Posterior cingulate gyrus (tissue), 11 donors: Measurements from ENCODE around the gene OPRL1.

Experiments used
- DNase-seq, 10 donors: peaks; one replicate each; pipeline versions ENCODE4 v3.0.0 to v3.0.0-alpha.2; 2020 to 2021; ENCODE audit warnings: mixed read lengths in 3 of 10
- intact Hi-C: fragments of 100-400 bp; cut with DNase I; formaldehyde crosslinking; loops from one replicate; pipeline ENCODE4 v1.15.1; 2023

Gene OPRL1

DNA sequence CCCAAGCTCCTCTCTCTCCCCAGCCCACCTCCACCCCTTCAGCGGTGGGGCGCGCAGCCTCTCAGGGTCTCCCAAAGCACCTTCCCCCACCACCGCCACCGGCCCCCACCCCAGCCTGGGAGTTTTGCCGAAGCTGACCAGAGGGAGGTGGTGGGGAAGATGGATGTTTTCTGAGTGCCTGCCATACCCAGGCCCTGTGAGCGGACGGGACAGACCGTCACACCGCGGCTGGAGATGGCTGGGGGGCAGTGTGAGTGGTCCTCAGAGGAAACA is 38.2 kb upstream of the OPRL1 start:
- intact Hi-C loops: no loop called here
- DNase-seq: no peak

DNA sequence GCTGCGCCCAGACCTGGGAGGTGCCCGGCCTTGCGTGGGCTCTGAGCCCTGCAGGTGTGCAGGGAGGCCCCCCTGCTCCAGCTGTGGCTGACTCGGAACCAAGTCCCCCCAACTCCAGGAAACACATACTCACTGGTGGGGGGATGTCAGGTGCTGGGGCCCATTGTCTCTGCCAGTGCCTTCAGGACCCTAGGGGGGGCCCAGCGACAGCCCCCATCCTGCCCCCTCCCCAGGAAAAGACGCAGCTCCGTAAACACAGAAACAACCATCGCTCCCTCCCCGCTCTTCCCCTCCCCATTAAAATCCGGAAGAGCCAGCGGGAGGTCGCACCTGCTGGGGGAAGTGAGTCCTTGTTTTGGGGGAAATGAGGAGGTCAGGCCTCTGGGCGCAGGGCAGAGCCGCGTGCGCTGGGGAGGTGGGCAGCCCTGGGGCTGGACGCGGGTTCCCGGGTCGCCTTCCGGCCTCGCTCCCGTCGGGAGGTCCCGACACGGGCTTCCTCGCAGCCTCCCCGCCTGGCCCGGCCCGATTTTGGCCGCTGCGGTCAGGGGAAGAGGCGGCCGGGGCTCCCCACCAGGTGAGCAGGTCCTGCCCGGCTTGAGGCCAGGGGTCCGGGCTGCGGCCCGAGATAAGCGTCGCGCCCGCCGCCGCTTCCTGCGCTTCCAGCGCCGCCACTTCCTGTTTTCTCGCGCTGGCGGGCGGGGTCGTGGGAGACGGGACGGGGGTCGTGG is 37.7 kb upstream of the OPRL1 start:
- intact Hi-C loops: no loop called here
- no peak for DNase-seq

DNA sequence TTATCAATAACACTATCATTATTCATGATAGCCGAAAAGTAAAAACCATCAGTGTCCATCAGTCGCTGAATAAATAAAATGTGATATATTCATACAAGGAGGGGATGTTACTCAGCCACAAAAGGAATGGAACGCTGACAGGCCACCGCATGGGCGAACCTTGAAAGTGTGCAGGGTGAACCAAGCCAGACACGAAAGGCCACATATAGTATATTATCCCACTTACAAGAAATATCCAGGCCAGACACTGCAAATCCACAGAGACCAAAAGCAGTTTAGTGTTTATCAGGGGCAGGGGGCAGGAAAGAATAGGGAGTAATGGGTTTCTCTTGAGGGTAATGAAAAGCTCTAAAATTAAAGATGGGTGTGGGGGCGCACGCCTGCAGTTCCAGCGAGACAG is 36.1 kb upstream of the OPRL1 start:
- no peak for DNase-seq
- intact Hi-C loops: no loop called here

DNA sequence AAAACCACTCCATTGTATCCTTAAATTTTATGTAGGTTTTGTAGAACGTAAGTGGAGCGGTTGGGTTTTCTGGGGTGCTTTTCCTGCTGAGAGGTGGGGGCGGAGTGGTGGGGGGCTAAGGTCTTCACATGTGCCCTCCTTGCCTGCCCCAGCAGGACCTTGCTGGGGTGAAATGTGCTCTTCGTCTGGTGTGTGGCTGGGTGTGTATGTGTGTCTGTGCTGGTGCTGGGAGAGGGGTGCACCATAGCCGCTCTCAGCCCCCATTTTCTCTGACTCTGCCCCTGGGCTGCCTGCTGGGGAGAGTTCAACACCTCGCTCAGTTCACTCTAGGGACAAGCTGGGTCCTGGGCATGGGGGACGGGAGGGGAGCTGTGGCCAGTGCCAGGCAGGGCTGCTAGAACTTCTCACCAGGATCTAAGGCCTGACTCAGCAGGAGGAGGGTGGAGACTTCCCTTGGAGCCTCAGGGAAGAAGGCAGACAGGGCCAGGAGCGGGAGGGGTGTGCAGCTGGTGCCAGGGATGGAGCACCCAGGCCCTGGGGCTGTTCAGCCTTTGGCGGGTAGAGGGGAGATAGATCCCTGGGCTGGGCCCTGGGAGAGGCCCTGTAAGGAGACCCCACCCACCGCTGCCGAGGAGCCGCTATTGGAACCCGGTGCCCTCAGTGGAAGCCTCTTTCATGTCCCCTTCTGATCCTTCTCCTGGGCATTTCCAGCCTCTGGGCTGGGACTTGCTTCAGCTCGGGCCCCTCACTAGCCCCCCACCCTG is 35.2 kb upstream of the OPRL1 start:
- intact Hi-C loops: no loop called here
- DNase-seq: no peak

GRCh38 chr20:64045346-64046011 is 34.4 kb upstream of the OPRL1 start:
- DNase-seq: no peak
- intact Hi-C loops: no loop called here

DNA sequence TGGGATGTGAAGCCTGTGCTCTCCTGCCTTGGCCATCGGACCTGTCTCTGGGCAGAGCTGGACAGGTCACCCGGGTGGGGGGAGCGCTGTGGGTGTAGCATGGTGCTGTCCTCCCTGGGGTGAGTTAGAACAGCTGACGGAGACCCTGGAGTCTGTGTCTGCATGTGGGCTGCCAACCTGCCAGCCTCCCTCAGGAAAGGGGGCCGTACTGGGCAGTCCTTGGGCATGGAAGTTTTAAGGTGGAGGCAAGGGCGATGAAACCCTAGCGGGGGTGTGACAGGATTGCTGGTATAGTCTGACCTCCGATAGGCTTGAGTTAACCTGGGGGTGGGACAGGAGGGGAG is 32.9 kb upstream of the OPRL1 start:
- intact Hi-C loops: no loop called here

GRCh38 chr20:64047968-64048401 is 31.9 kb upstream of the OPRL1 start:
- intact Hi-C loops: no loop called here
- no peak for DNase-seq

More for the DNA sequence above, 32.9 kb upstream of the OPRL1 start:
- no peak for DNase-seq

DNA sequence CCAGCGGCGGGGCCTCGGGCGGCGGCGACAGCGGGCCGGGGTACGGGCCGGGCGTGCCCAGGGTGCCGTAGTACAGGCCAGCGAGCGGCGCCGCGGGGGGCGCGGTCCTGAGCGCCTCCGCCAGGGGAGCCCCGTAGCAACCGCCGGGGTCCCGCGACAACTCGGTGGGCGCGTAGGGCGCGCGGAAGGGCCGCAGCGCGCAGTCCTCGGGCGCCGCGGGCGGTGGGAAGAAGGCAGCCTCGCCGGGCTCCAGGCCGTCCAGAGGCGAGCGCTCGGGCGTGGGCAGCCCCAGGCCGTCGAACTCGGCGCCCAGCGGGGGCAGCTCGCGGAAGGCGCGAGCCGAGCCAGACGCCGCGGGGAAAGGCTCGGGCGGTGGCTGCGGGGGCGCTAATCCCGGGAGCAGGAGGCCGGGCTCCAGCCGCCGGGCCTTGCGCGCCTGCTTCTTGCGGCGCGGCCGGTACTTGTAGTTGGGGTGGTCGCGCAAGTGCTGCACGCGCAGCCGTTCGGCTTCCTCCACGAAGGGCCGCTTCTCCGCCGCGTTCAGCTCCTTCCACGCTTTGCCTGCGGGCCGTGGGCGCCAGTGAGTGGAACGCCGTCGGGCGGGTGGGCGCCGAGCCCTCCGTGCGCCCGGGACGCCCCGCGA is 31.4 kb upstream of the OPRL1 start:
- no peak for DNase-seq
- intact Hi-C loops: no loop called here

DNA sequence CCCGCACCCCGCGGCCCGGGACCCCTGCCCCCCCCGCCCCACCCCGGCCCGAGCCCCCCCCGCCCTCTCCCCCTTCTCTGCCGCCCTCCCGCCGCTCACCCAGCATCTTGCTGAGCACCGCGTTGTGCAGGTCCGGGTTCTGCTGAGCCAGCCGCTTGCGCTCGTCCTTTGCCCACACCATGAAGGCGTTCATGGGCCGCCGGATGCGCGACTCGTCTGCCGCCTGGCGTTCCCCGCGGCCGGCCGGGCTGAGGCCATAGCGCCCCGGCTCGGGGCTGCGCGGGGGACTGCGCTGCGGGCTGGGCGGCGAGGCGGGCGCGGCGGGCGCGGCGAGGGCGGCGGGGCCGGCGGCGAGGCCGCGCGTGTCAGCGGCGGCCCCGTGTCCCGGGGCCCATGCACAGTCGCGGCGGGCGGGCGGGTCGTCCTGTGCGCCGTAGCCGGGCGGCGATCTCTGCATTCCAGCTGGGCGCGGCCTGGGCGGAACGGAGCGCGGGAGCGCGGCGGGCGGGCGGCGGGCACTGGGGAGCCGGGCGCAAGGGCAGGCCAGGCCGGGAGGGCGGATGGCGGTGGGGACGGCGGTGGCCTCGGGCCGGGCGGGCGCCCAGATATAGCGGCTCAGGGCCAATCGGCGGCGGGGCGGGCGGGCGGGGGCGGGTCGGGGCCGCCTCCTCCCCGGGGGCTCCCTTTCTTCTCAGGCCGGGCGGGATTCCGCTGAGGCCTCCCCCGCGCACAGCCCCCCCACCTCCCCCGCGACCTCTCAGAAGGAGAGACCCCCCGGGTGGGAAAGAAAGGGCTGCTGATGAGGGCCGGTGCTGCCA is 30.6 kb upstream of the OPRL1 start, which contains the start of gene SOX18:
Gene SOX18, minus strand, starts transcription at position 580 of the 818 bp plus-strand sequence. Its CDS starts 123 bp downstream, at position 457.
- intact Hi-C loops: no loop called here
- no peak for DNase-seq

DNA sequence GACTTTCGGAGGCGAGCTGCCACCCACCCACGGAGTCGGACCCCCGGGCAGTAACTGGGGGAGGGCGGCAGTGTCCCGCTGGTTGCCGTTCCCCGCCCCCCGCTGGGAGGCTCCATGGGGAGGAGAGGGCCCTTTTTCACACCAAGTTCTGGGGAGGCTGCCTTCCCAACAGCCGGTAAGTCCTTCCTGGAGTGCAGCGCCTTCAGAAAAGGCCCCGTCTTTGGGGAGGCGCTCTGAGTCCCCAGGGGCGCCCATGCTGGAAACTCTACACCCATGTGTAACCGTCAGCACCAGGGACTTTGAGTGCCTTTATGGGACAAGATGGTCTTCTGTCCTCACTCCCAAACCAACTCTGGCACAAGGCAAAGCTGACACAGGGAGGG is 30.0 kb upstream of the OPRL1 start:
- no peak for DNase-seq
- intact Hi-C loops: no loop called here

- DNase-seq: no peak
- intact Hi-C loops: no loop called here
These were observed 29.4 kb upstream of the OPRL1 start for GRCh38 chr20:64050261-64051032.

DNA sequence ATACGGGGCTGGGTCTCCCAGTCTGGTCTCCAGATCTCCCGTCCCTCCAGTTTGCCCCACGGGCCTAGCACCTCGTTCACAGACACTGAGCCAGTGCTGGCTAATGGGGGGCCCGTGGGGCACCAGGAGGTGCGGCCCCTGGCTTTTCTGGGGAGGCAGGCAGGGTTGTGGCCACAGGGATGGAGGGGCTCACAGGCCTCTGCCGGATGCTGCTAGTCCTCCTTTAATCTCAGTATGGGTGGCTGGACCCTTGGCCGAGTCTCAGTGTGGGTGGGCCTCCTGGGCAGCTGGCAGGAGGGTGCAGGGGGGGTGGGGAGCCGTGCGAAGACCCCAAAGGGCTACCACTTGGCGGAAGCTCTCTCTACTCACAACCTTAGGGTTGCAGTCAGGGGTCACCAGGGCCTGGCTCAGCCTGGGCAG is 28.8 kb upstream of the OPRL1 start:
- intact Hi-C loops: no loop called here
- DNase-seq: no peak

DNA sequence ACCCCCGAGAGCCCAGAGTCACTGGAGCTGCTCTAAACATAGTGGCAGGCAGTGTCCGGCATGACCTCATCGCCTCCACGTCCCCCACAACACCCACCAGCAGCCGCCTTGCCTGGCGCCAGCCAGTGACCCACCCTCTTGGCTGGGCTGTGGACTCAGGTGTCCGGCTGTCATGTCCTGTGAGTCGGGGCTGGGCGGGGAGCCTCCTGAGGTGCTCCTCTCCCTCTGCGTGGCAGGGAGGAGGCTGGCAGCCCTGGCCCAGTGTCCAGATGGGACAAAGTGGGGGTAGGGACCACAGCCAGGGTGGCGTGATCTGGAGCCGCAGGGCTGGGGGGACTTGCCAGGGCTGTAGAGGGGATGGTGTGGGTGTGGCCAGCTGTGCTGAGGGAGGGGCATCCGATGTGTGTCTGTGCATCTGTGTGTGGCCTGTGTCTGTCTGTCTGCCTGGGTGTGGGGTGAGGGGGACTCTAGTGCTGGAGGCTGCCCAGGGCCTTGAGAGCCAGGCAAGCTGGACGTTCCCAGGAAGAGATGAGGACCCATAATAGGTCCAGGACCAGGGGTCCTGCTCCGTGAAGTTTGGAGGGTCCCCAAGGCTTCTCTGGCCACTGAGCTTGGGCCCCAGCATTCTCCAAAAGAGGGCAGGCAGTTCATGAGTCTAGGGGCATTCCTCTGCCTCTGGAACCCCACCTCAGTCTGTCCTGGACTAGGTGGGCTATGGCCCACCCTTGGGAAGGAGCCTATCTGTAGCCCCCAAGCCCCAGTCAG is 28.1 kb upstream of the OPRL1 start:
- DNase-seq: no peak
- intact Hi-C loops: no loop called here

GRCh38 chr20:64052326-64052722 is 27.6 kb upstream of the OPRL1 start:
- intact Hi-C loops: no loop called here
- no peak for DNase-seq

GRCh38 chr20:64052987-64053840 is 26.7 kb upstream of the OPRL1 start:
- intact Hi-C loops: no loop called here
- DNase-seq: no peak

DNA sequence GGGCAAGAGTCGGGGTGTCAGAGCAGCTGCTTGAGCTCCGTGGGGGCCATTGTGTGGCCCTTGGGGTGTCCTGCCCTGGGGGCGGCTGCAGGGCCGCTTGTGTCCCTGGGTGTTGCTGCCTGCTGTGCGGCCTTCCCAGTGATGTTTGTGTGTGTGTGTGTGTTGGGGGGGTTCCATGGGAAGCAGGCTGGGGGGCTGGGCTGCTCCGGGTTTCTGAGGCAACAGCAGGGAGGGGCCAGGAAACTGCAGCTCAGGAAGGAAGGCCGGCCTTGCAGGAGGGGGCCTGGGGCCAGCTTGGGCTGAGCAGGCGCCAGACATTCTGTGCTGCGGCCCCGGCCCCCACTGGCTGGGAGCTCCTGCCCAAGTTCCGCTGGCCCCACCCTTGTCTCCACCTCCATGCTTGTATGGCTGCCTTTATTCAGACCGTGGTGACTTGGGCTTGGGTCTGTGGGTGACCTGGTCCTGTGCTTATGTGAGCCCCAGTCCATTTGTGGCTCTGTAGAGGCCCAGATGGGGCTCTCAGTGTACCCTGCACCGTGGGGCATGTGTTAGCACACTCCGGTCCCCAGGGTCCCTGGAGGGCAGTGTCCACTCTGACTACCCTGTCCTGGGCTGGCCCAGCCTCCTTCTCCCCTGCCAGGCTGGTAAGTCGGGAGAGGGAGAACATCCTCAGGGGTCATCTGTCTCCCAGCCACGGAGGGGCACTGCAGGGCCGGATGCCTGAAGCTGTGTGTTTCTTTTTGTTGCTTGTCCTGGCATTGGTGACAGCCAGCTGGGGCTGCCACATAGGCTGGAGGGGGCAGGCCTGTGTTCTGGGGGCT is 25.8 kb upstream of the OPRL1 start:
- intact Hi-C loops: no loop called here
- DNase-seq: no peak

DNA sequence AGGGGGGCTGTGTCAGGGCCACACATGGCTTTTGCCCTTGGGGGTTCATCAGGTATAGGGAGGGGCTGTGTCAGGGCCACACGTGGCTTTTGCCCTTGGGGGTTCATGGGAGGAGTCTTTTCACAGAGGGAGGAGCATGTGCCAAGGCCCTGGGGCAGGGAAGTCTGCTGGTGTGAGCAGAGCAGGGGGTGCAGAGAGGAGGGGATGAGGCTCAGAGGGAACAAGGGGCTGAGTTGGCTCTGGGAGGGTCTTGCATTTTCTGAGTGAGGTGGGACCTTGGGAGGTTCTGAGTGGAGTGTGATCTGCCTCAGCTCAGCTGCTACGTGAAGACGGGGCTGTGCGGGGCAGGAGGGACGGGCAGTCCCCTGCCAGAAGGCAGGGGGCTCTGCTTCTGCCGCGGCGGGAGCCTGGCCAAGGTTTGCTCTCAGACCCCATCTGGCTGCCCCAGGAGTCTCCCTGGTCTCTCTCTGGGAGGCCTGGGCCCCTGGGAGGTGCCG is 24.4 kb upstream of the OPRL1 start:
- DNase-seq: no peak
- intact Hi-C loops: no loop called here
